ENCODE results near the gene TMA16. TPM values are rescaled to one million over a fixed set of nuclear protein-coding genes. Genes with fewer than 3 reads are reported as not detected.

The TMA16 gene
- polyA plus RNA-seq, 4 donors: 3.8 to 25.3 (median 10.8) TPM

- H3K4me3 ChIP-seq (ENCODE audit: low read depth in 1 of 3, low read length in 3 of 3): no peak overlapping the region
- H3K4me1 ChIP-seq (ENCODE audit: control insufficient read depth in 3 of 3, insufficient read depth in 2 of 3, low read depth in 1 of 3, low read length in 2 of 3): no peaks in the 10 kb centered on the region
- FAIRE-seq (no peak), DNase-seq (no peak)
- H3K9me3 ChIP-seq (ENCODE audit: control insufficient read depth in 2 of 2, insufficient read depth in 1 of 2, low read depth in 1 of 2, low read length in 1 of 2): no peaks in the 10 kb centered on the region
- no peaks in the 10 kb centered on the region for H3K36me3 ChIP-seq (ENCODE audit: control insufficient read depth in 3 of 3, insufficient read depth in 2 of 3, low read depth in 1 of 3, low read length in 3 of 3)
- WGBS, 3 donors: 12 to 23% (median 16%) methylated on average over 6 of the region's 6 CpGs
- no peaks in the 10 kb centered on the region for H3K27me3 ChIP-seq (ENCODE audit: control insufficient read depth in 3 of 3, insufficient read depth in 3 of 3, low read length in 3 of 3)
- peak overlapping the region in 1 of 3 donors; percentile 80 for H3K27ac ChIP-seq (ENCODE audit: low read depth in 1 of 3, low read length in 2 of 3)
Measured at GRCh38 chr4:163558539-163559044, 64.1 kb downstream of the TMA16 start.

GRCh38 chr4:163562496-163562895 lies 68.0 kb downstream of the TMA16 start:
- no peaks in the 10 kb centered on the region for H3K36me3 ChIP-seq (ENCODE audit: control insufficient read depth in 3 of 3, insufficient read depth in 2 of 3, low read depth in 1 of 3, low read length in 3 of 3)
- no peaks in the 10 kb centered on the region for H3K9me3 ChIP-seq (ENCODE audit: control insufficient read depth in 2 of 2, insufficient read depth in 1 of 2, low read depth in 1 of 2, low read length in 1 of 2)
- DNase-seq (no peak), FAIRE-seq (no peak)
- H3K27me3 ChIP-seq (ENCODE audit: control insufficient read depth in 3 of 3, insufficient read depth in 3 of 3, low read length in 3 of 3): no peaks in the 10 kb centered on the region
- WGBS, 3 donors: 86 to 91% (median 87%) methylated on average over 2 of the region's 2 CpGs
- H3K4me3 ChIP-seq (ENCODE audit: low read depth in 1 of 3, low read length in 3 of 3): no peak overlapping the region
- no peaks in the 10 kb centered on the region for H3K4me1 ChIP-seq (ENCODE audit: control insufficient read depth in 3 of 3, insufficient read depth in 2 of 3, low read depth in 1 of 3, low read length in 2 of 3)
- H3K27ac ChIP-seq (ENCODE audit: low read depth in 1 of 3, low read length in 2 of 3): no peak overlapping the region

GRCh38 chr4:163563592-163563991 lies 69.1 kb downstream of the TMA16 start:
- Histone ChIP-seq H3K9me3 (ENCODE audit: control insufficient read depth in 2 of 2, insufficient read depth in 1 of 2, low read depth in 1 of 2, low read length in 1 of 2) (no peaks in the 10 kb centered on the region), H3K4me1 (ENCODE audit: control insufficient read depth in 3 of 3, insufficient read depth in 2 of 3, low read depth in 1 of 3, low read length in 2 of 3) (no peaks in the 10 kb centered on the region), H3K27me3 (ENCODE audit: control insufficient read depth in 3 of 3, insufficient read depth in 3 of 3, low read length in 3 of 3) (no peaks in the 10 kb centered on the region), H3K36me3 (ENCODE audit: control insufficient read depth in 3 of 3, insufficient read depth in 2 of 3, low read depth in 1 of 3, low read length in 3 of 3) (no peaks in the 10 kb centered on the region), H3K27ac (ENCODE audit: low read depth in 1 of 3, low read length in 2 of 3) (no peak overlapping the region), H3K4me3 (ENCODE audit: low read depth in 1 of 3, low read length in 3 of 3) (no peak overlapping the region)
- DNase-seq (no peak), FAIRE-seq (no peak)
- WGBS, 3 donors: 90 to 94% (median 91%) methylated on average over 6 of the region's 6 CpGs

- Histone ChIP-seq H3K4me3 (ENCODE audit: low read depth in 1 of 3, low read length in 3 of 3) (no peak overlapping the region), H3K4me1 (ENCODE audit: control insufficient read depth in 3 of 3, insufficient read depth in 2 of 3, low read depth in 1 of 3, low read length in 2 of 3) (no peaks in the 10 kb centered on the region), H3K36me3 (ENCODE audit: control insufficient read depth in 3 of 3, insufficient read depth in 2 of 3, low read depth in 1 of 3, low read length in 3 of 3) (no peaks in the 10 kb centered on the region), H3K27ac (ENCODE audit: low read depth in 1 of 3, low read length in 2 of 3) (no peak overlapping the region), H3K9me3 (ENCODE audit: control insufficient read depth in 2 of 2, insufficient read depth in 1 of 2, low read depth in 1 of 2, low read length in 1 of 2) (no peaks in the 10 kb centered on the region), H3K27me3 (ENCODE audit: control insufficient read depth in 3 of 3, insufficient read depth in 3 of 3, low read length in 3 of 3) (no peaks in the 10 kb centered on the region)
- WGBS, 3 donors: 88 to 95% (median 94%) methylated on average over 2 of the region's 2 CpGs
- FAIRE-seq (no peak), DNase-seq (no peak)
Measured at GRCh38 chr4:163564221-163564720, 69.8 kb downstream of the TMA16 start.

GRCh38 chr4:163565226-163566135 lies 71.0 kb downstream of the TMA16 start:
- DNase-seq (no peak), FAIRE-seq (no peak)
- H3K27me3 ChIP-seq (ENCODE audit: control insufficient read depth in 3 of 3, insufficient read depth in 3 of 3, low read length in 3 of 3): no peaks in the 10 kb centered on the region
- H3K4me1 ChIP-seq (ENCODE audit: control insufficient read depth in 3 of 3, insufficient read depth in 2 of 3, low read depth in 1 of 3, low read length in 2 of 3): no peaks in the 10 kb centered on the region
- H3K27ac ChIP-seq (ENCODE audit: low read depth in 1 of 3, low read length in 2 of 3): no peak overlapping the region
- H3K4me3 ChIP-seq (ENCODE audit: low read depth in 1 of 3, low read length in 3 of 3): no peak overlapping the region
- 39 to 50% (median 47%) methylated on average over 5 of the region's 5 CpGs for WGBS, 3 donors
- H3K9me3 ChIP-seq (ENCODE audit: control insufficient read depth in 2 of 2, insufficient read depth in 1 of 2, low read depth in 1 of 2, low read length in 1 of 2): no peaks in the 10 kb centered on the region
- no peaks in the 10 kb centered on the region for H3K36me3 ChIP-seq (ENCODE audit: control insufficient read depth in 3 of 3, insufficient read depth in 2 of 3, low read depth in 1 of 3, low read length in 3 of 3)

- DNase-seq: peak in 1 of 2 donors; percentile 50
- no peaks in the 10 kb centered on the region for H3K36me3 ChIP-seq (ENCODE audit: control insufficient read depth in 3 of 3, insufficient read depth in 2 of 3, low read depth in 1 of 3, low read length in 3 of 3)
- WGBS, 3 donors: 16 to 54% (median 25%) methylated on average over 4 of the region's 4 CpGs
- H3K4me1 ChIP-seq (ENCODE audit: control insufficient read depth in 3 of 3, insufficient read depth in 2 of 3, low read depth in 1 of 3, low read length in 2 of 3): no peaks in the 10 kb centered on the region
- no peaks in the 10 kb centered on the region for H3K27me3 ChIP-seq (ENCODE audit: control insufficient read depth in 3 of 3, insufficient read depth in 3 of 3, low read length in 3 of 3)
- no peaks in the 10 kb centered on the region for H3K9me3 ChIP-seq (ENCODE audit: control insufficient read depth in 2 of 2, insufficient read depth in 1 of 2, low read depth in 1 of 2, low read length in 1 of 2)
- no peak overlapping the region for H3K4me3 ChIP-seq (ENCODE audit: low read depth in 1 of 3, low read length in 3 of 3)
- H3K27ac ChIP-seq (ENCODE audit: low read depth in 1 of 3, low read length in 2 of 3): no peak overlapping the region
- no peak for FAIRE-seq
Measured at GRCh38 chr4:163566257-163566796, 71.8 kb downstream of the TMA16 start.

GRCh38 chr4:163568843-163569242 lies 74.4 kb downstream of the TMA16 start:
- H3K4me3 ChIP-seq (ENCODE audit: low read depth in 1 of 3, low read length in 3 of 3): no peak overlapping the region
- WGBS, 3 donors: 66 to 84% (median 74%) methylated on average over 2 of the region's 2 CpGs
- DNase-seq (no peak), FAIRE-seq (no peak)
- H3K9me3 ChIP-seq (ENCODE audit: control insufficient read depth in 2 of 2, insufficient read depth in 1 of 2, low read depth in 1 of 2, low read length in 1 of 2): no peaks in the 10 kb centered on the region
- H3K27ac ChIP-seq (ENCODE audit: low read depth in 1 of 3, low read length in 2 of 3): no peak overlapping the region
- no peaks in the 10 kb centered on the region for H3K36me3 ChIP-seq (ENCODE audit: control insufficient read depth in 3 of 3, insufficient read depth in 2 of 3, low read depth in 1 of 3, low read length in 3 of 3)
- no peaks in the 10 kb centered on the region for H3K4me1 ChIP-seq (ENCODE audit: control insufficient read depth in 3 of 3, insufficient read depth in 2 of 3, low read depth in 1 of 3, low read length in 2 of 3)
- no peaks in the 10 kb centered on the region for H3K27me3 ChIP-seq (ENCODE audit: control insufficient read depth in 3 of 3, insufficient read depth in 3 of 3, low read length in 3 of 3)

All from small intestine (tissue), 7 donors.